Rectal smooth muscle tissue (tissue), 1 donor: ENCODE data around the gene SCP2.
"Not testable (repeated sequence)": the region's sequence is repeated elsewhere in the genome, so short reads cannot be mapped to it uniquely, and the experiment has no call there.

Experiments
- H3K27ac ChIP-seq: one replicate; pipeline ENCODE4 v1.7.0; 2013; ENCODE audit warnings: low read depth, low read length, inconsistent platforms
- H3K27me3 ChIP-seq: one replicate; pipeline ENCODE4 v1.7.0; 2013; ENCODE audit warnings: low read length; ENCODE audit not compliant: control insufficient read depth, insufficient read depth
- H3K36me3 ChIP-seq: one replicate; pipeline ENCODE4 v1.7.0; 2013; ENCODE audit warnings: low read length; ENCODE audit not compliant: control insufficient read depth, insufficient read depth
- H3K4me1 ChIP-seq: one replicate; pipeline ENCODE4 v1.7.0; 2013; ENCODE audit warnings: low read length; ENCODE audit not compliant: control insufficient read depth, insufficient read depth
- H3K4me3 ChIP-seq: one replicate; pipeline ENCODE4 v1.7.0; 2013; ENCODE audit warnings: low read length
- H3K9ac ChIP-seq: one replicate; pipeline ENCODE4 v1.7.0; 2013; ENCODE audit warnings: low read length

Gene SCP2

DNA sequence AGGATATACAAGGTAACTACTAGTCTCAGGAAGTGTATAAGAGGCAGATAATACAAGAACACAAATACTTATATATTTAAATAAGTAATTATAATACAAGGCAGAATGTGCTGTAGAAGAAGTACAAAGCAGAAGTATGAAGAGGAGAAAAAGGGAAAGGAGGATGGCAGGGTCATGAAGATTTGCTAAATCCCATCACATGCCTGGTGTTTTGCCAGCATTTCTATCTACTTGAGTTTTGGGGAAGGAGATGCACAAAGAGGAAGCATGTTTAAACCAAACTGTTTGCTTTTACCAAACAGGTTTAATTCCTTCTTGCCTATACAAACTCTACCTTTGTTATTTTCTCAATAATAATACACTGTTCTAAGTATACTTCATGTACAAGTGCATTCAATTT is 74.1 kb downstream of the SCP2 start:
- no peak overlapping the region for H3K9ac ChIP-seq
- H3K4me3 ChIP-seq = no peak overlapping the region
- H3K27me3 ChIP-seq = no peaks in the 10 kb centered on the region
- H3K27ac ChIP-seq = no peak overlapping the region
- H3K36me3 ChIP-seq = peaks cover 2% of the 10 kb centered on the region
- no peaks in the 10 kb centered on the region for H3K4me1 ChIP-seq

DNA sequence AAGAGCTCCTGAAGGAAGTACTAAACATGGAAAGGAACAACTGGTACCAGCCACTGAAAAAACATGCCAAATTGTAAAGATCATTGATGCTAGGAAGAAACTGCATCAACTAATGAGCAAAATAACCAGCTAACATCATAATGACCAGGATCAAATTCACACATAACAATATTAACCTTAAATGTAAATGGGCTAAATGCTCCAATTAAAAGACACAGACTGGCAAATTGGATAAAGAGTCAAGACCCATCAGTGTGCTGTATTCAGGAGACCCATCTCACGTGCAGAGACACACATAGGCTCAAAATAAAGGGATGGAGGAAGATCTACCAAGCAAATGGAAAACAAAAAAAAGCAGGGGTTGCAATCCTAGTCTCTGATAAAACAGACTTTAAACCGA is 79.5 kb downstream of the SCP2 start:
- H3K4me3 ChIP-seq, H3K27me3 ChIP-seq, H3K9ac ChIP-seq, H3K36me3 ChIP-seq, H3K27ac ChIP-seq, H3K4me1 ChIP-seq: not testable (repeated sequence)

DNA sequence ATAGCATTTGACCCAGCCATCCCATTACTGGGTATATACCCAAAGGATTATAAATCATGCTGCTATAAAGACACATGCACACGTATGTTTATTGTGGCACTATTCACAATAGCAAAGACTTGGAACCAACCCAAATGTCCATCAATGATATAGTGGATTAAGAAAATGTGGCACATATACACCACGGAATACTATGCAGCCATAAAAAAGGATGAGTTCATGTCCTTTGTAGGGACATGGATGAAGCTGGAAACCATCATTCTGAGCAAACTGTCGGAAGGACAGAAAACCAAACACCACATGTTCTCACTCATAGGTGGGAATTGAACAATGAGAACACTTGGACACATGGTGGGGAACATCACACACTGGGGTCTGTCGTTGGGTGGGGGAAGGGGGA is 83.2 kb downstream of the SCP2 start:
- not testable (repeated sequence) for H3K27me3 ChIP-seq, H3K4me3 ChIP-seq, H3K27ac ChIP-seq

DNA sequence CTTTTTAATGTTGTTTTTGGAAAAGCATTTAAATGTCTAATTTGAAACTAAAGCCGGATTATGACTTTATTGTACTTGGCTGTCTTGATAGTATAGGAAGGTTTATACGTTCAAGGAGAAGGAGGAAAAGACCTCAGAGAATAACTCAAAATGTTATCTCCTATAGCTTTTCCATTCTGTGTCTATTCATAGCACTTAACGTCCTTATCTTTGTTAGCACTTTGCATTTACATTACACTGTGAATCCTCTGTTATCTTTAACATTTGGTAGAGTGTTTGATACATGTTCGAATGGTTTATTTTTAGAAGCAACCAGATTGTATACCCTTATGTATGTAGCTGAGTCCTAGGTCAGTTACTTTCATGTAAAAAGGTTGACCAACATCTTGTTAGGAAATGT is 84.1 kb downstream of the SCP2 start:
- Histone ChIP-seq H3K4me3 (no peak overlapping the region), H3K9ac (no peak overlapping the region)

More for the DNA sequence above, 83.2 kb downstream of the SCP2 start:
- not testable (repeated sequence) for H3K9ac ChIP-seq, H3K36me3 ChIP-seq, H3K4me1 ChIP-seq

DNA sequence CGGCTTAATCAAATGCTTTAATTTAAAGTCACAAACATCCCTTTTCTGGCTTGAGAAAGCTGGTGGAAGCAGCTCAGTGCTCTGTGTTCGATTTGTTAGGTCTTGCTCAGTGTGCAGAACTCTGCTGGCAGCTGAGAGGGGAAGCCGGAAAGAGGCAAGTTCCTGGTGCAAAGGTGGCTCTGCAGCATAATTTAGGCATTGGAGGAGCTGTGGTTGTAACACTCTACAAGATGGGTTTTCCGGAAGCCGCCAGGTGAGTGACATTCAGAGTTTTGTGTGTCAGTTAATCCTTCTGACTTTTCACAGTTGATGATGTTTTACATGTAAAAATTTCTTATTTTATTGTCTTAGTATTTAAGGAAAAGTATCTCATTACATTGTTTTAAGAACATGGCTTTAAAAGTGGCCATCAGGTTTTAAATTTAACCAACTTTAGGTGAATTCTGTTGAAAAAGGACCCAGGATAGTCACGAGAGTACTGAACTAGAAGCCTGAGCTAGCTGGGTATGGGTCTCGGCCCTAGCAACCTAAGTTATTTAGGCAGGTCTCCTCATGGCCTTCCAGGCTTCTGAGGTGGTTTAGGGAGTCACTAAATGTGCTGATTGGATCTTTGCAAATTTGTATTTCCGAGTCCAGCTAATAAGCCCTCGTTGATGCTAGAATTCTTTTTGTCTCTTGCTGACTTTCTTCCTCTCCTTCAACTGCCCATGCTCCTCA is 87.9 kb downstream of the SCP2 start:
- Histone ChIP-seq H3K4me3 (peak overlapping the region; percentile 81), H3K27ac (peak overlapping the region; percentile 21), H3K9ac (no peak overlapping the region)

More for the DNA sequence above, 84.1 kb downstream of the SCP2 start:
- no peak overlapping the region for H3K27ac ChIP-seq
- peaks cover 2% of the 10 kb centered on the region for H3K4me1 ChIP-seq
- no peaks in the 10 kb centered on the region for H3K36me3 ChIP-seq
- no peaks in the 10 kb centered on the region for H3K27me3 ChIP-seq

DNA sequence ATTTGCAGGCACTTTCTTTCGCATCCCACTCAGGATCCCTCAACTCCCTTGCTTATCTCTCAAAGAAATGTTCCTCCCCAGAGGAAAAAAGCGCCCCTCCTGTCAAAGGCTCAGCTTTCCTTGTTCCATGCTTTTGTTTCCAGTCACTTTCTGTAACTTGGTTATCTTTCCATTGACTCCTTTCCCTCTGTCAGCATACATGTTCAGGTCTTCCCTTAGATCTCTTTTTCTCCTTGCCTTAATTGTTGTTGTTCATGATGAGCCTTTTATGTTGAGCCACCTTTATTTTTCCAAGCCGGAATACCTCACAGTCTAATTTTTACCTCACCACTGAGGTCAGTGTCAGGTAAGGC is 88.4 kb downstream of the SCP2 start:
- Histone ChIP-seq H3K27me3 (no peaks in the 10 kb centered on the region), H3K27ac (no peak overlapping the region), H3K9ac (no peak overlapping the region), H3K4me1 (peaks cover 2% of the 10 kb centered on the region), H3K4me3 (peak overlapping the region; percentile 81), H3K36me3 (no peaks in the 10 kb centered on the region)

More for the DNA sequence above, 87.9 kb downstream of the SCP2 start:
- no peaks in the 10 kb centered on the region for H3K36me3 ChIP-seq
- H3K4me1 ChIP-seq = peaks cover 2% of the 10 kb centered on the region
- H3K27me3 ChIP-seq = no peaks in the 10 kb centered on the region

DNA sequence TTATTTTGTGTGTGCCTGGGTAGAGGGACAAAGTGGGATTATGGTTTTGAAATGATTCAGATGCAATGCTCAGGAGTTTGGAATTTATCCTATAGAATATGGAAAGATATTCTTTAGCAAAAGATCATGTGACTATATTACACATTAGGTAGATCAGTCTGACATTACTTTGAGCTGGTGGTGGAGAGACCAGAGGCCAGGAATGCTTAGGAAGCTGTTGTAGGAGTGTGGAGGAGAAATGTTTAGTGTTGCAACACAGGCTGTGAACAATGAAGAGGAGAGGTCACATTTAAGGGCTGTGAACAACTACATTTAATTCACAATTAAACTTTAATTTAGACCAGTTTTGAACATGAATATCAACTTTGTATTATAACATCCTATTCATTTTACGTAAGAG is 89.6 kb downstream of the SCP2 start:
- Histone ChIP-seq H3K36me3 (no peaks in the 10 kb centered on the region), H3K4me3 (no peak overlapping the region), H3K27me3 (no peaks in the 10 kb centered on the region), H3K4me1 (peaks cover 2% of the 10 kb centered on the region), H3K27ac (no peak overlapping the region), H3K9ac (no peak overlapping the region)

DNA sequence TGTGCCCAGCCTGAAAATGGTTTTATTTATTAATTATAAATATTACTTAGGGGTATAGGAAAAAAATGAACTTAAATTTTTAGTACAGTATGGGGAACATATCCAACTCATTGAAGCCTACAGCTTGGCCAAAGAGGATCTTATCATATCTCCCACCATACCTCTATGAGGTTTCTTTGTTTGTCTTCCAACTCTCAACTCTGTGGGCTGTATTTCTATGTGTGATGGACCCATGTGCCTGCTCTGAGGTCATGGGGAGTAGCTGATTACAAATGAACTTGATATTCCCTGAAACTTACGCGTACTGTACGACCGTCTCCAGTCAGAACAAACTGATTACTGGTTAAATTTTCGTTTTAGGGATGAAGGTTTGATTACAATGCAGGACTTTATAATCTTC is 93.5 kb downstream of the SCP2 start:
- Histone ChIP-seq H3K27ac (no peak overlapping the region), H3K36me3 (no peaks in the 10 kb centered on the region), H3K4me1 (peaks cover 1% of the 10 kb centered on the region), H3K9ac (no peak overlapping the region), H3K27me3 (no peaks in the 10 kb centered on the region), H3K4me3 (no peak overlapping the region)

DNA sequence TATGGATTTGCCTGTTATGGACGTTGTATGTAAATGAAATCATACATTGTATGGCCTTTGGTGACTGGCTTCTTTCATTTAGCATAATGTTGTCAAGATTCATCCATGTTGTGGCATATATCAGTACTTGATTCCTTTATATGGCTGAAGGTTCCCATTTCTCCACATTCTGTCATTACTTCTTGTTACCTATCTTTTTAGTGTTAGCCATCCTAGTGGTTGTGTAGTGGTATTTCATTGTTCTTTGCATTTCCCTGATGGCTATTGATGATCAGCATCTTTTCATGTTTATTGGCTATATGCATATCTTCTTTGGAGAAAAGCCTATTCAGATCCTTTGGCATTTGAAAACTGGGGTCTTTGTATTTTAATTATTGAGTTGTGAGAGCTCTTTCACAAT is 95.1 kb downstream of the SCP2 start:
- Histone ChIP-seq H3K27ac (no peak overlapping the region), H3K4me1 (peaks cover 3% of the 10 kb centered on the region), H3K4me3 (no peak overlapping the region), H3K9ac (no peak overlapping the region), H3K27me3 (no peaks in the 10 kb centered on the region), H3K36me3 (no peaks in the 10 kb centered on the region)

DNA sequence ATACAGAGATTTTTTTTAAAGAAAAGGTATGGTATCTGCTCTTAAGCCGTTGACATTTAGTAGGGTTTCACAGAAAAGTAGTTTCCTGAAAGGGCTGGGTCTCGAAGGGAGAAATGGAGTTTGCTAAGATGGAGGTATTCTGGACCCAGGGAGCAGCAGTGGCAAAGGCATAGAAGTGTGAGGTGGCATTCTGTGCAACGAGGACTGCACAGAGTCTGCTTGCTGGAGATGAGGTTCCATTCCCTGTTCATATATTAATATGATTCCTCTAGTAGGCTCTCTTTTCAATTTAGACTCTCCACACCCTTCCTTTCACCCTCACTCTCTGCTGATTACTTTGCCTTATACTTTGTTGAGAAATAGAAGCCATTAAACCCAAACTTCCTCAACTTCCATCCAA is 96.5 kb downstream of the SCP2 start:
- Histone ChIP-seq H3K4me1 (peaks cover 3% of the 10 kb centered on the region), H3K27ac (no peak overlapping the region), H3K27me3 (no peaks in the 10 kb centered on the region), H3K4me3 (no peak overlapping the region), H3K9ac (no peak overlapping the region), H3K36me3 (no peaks in the 10 kb centered on the region)

DNA sequence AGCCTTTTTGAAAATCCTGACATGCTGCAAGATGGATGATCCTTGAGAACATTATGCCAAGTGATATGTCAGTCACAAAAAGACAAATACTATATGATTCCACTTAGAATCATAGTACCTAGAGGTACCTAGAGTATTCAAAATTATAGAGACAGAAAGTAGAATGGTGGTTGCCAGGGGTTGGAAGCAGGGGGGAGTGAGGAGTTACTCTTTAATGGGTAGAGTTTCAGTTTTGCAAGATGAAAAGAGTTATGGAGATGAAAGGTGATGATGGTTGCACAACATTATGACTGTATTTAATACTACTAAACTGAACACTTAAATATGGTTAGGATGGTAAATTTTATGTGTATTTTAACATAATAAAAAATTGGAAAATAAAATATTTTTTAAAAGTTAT is 97.0 kb downstream of the SCP2 start:
- Histone ChIP-seq H3K27me3 (no peaks in the 10 kb centered on the region), H3K4me3 (no peak overlapping the region), H3K4me1 (peaks cover 3% of the 10 kb centered on the region), H3K36me3 (peaks cover under 1% of the 10 kb centered on the region), H3K27ac (no peak overlapping the region), H3K9ac (no peak overlapping the region)

DNA sequence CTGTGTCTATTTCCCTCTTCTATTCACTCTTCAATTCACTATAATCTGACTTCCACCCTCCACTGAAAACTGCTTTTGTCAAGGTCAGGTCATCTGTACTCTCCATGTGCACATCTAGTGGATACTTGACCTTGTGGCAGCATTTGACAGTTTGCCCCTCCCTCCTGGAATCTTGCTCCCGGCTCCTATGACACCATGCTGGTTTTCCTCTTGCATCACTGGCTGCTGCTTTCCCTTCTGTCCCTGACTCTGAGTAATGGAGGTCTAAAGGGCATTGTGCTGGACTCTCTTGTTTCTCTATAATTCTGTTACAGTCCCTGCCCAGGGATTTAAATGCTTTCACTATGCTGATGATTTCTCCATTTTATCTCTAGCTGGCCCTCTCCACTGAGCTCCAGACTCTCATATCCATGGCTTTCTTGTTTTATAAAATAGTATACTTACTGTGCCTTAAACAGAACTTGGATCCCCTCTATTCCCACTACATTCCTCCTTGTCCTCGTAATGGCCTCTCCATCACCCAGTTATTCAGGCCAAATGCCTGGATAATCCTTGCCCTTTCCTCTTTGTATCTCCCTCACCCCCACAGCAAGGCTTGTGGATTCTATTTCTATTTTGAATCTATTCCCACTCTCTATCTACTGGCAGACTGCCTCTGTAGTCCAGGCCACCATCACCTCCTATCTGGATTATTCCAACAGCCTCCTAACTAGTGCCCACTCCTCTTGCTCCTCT is 98.1 kb downstream of the SCP2 start:
- Histone ChIP-seq H3K27me3 (no peaks in the 10 kb centered on the region), H3K4me1 (peaks cover 3% of the 10 kb centered on the region), H3K9ac (no peak overlapping the region), H3K27ac (peak overlapping the region; percentile 59), H3K36me3 (peaks cover 4% of the 10 kb centered on the region), H3K4me3 (no peak overlapping the region)

DNA sequence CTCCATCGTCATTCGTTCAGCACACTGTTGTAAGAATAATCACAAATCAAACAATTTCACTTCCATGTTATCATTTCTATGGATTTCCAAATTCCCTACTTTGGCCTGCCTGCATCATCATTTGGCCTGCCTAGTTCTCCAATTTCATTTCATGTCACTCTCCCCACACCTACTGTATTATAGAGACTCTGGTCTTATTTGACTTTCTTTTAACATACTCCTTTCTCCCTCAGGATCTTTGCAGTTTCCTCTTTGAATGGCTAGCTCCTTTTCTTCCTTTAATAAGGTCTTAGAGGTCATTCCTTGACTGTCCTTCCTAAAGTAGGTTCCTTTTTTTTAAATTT is 98.7 kb downstream of the SCP2 start:
- H3K27ac ChIP-seq = peak overlapping the region; percentile 59

More for the DNA sequence above, 98.7 kb downstream of the SCP2 start:
- H3K27me3 ChIP-seq = no peaks in the 10 kb centered on the region
- H3K36me3 ChIP-seq = peaks cover 4% of the 10 kb centered on the region
- no peak overlapping the region for H3K4me3 ChIP-seq
- H3K4me1 ChIP-seq = peaks cover 3% of the 10 kb centered on the region
- H3K9ac ChIP-seq = no peak overlapping the region
